CD4-positive, alpha-beta memory T cell (primary cell): ENCODE data around the gene NFIX. TPM values are rescaled to one million over a fixed set of nuclear protein-coding genes. Genes with fewer than 3 reads are reported as not detected.

Experiments used
- CTCF ChIA-PET: fragments of 350-600 bp; sonication (Branson Sonifier 250); formaldehyde crosslinking; loops from one replicate; lab custom pipeline; 2021; ENCODE audit warnings: inconsistent platforms; ENCODE audit not compliant: partially characterized antibody; lab: Charles Lee
- POLR2A ChIA-PET: fragments of 350-600 bp; sonication (Branson Sonifier 250); formaldehyde crosslinking; loops from one replicate; lab custom pipeline; 2021; ENCODE audit not compliant: partially characterized antibody; lab: Charles Lee
- DNase-seq, 5 donors: peaks; one replicate each; pipeline versions ENCODE4 v3.0.0 to v3.0.0-alpha.2; 2020 to 2022; ENCODE audit warnings: mixed read lengths in 1 of 5
- H3K27ac ChIP-seq: one replicate; pipeline ENCODE4 v1.7.0; 2013; ENCODE audit warnings: low read depth, low read length
- H3K27me3 ChIP-seq: 2 replicates; pipeline ENCODE4 v1.7.0; 2013; ENCODE audit warnings: mild to moderate bottlenecking, low read length, moderate library complexity; ENCODE audit not compliant: insufficient read depth
- H3K36me3 ChIP-seq: 2 replicates; pipeline ENCODE4 v1.7.0; 2013; ENCODE audit warnings: mild to moderate bottlenecking, low read length, moderate library complexity; ENCODE audit not compliant: insufficient read depth
- H3K4me1 ChIP-seq: 2 replicates; pipeline ENCODE4 v1.7.0; 2013; ENCODE audit warnings: mild to moderate bottlenecking, low read length, moderate library complexity; ENCODE audit not compliant: insufficient read depth
- H3K4me3 ChIP-seq, 2 donors: one replicate each; pipeline ENCODE4 v1.7.0; 2013; ENCODE audit warnings: low read length in 2 of 2, mild to moderate bottlenecking in 1 of 2
- H3K9me3 ChIP-seq, 2 donors: one replicate each; pipeline ENCODE4 v1.7.0; 2013; ENCODE audit warnings: low read length in 2 of 2, control low read depth in 1 of 2; ENCODE audit not compliant: control insufficient read depth in 1 of 2
- H3K27ac Mint-ChIP-seq, 7 donors: one replicate each; pipeline ENCODE4 v1.8.0; 2020 to 2021; ENCODE audit warnings: mixed read lengths in 7 of 7, mild to moderate bottlenecking in 6 of 7, inconsistent platforms in 3 of 7, moderate library complexity in 3 of 7
- H3K27me3 Mint-ChIP-seq, 2 donors: one replicate each; pipeline ENCODE4 v1.8.0; 2020 to 2021; ENCODE audit warnings: mixed read lengths in 2 of 2
- H3K36me3 Mint-ChIP-seq, 2 donors: one replicate each; pipeline ENCODE4 v1.8.0; 2020 to 2021; ENCODE audit warnings: mixed read lengths in 2 of 2, inconsistent platforms in 1 of 2, mild to moderate bottlenecking in 1 of 2
- H3K4me1 Mint-ChIP-seq, 4 donors: one replicate each; pipeline ENCODE4 v1.8.0; 2020 to 2021; ENCODE audit warnings: mixed read lengths in 4 of 4, mild to moderate bottlenecking in 1 of 4
- H3K4me3 Mint-ChIP-seq, 8 donors: one replicate each; pipeline ENCODE4 v1.8.0; 2020 to 2021; ENCODE audit warnings: mixed read lengths in 8 of 8, mild to moderate bottlenecking in 7 of 8, moderate library complexity in 6 of 8, inconsistent platforms in 3 of 8
- H3K9me3 Mint-ChIP-seq, 8 donors: one replicate each; pipeline ENCODE4 v1.8.0; 2020 to 2021; ENCODE audit warnings: mixed read lengths in 8 of 8, mild to moderate bottlenecking in 5 of 8, inconsistent platforms in 3 of 8, moderate library complexity in 1 of 8
- intact Hi-C: fragments of 100-400 bp; cut with micrococcal nuclease; formaldehyde crosslinking; loops from one replicate; pipeline ENCODE4 v1.15.1; 2023
- polyA plus RNA-seq, 2 donors: library from polyadenylated mRNA; unstranded; fragments of 300-500 nt; fragmentation: Illumina TruSeq; gene quantifications; one replicate each; pipeline ENCODE4 v1.2.3, GENCODE V29; 2021
- total RNA-seq, 2 experiments: library from RNA; stranded (reverse); gene quantifications; one replicate each; pipeline ENCODE4 v1.2.3, GENCODE V29; 2021

Gene NFIX
- total and polyA plus RNA-seq, 4 experiments from 2014 or later, result 0.09 to 5.4 (median 4.0) TPM; not detected in 1

DNA sequence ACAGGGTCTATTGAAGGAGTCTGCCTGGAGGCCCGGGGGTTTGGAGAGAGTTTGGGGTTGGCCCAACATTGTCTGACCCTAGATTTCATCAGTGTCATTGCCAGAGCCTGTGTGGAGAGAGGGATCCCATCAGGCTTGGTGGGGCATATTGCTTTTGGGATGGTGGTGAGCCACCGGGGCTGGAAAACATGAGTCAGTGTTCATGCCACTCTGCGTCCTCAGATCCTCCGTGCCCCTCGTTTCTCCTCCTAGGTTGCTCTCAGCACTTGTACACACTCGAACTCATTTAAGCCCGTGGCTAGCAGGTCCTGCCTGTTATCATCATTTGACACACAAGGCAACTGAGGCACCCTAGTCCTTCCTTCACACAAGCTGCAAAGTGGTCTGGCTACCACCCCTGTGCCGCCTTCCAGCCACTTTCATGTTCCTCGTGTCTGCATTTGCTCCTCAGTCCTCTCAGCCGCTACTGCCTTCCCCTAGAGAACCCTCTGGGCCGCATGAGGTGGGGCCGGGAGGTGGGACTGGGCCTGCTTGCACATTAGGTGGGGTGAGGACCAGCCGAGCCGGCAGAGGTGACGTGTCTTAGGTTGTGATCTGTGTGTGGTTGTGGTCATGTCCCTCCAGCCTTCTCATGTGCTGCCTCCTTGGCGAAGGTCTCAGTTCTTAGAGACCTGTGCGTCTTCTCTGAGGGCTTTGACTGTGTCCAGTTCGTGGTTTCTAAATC is 126.4 kb downstream of the NFIX start:
- Histone ChIP-seq H3K9me3 (no peaks in the 10 kb centered on the region), H3K27ac (no peak overlapping the region), H3K4me1 (peaks cover 51% of the 10 kb centered on the region), H3K36me3 (no peaks in the 10 kb centered on the region), H3K27me3 (no peaks in the 10 kb centered on the region), H3K4me3 (no peak overlapping the region)
- intact Hi-C loops, result no loop called here
- H3K9me3 Mint-ChIP-seq, result peaks cover 0 to 2% (median 0%) of the 10 kb centered on the region in 8 donors
- H3K4me3 Mint-ChIP-seq, result peak overlapping the region in 3 of 8 donors; percentile 6 to 59 (median 21)
- CTCF ChIA-PET, result interaction anchor here (1.5 kb wide), 1 partner anchor 156 kb away, joined by 4 read pairs; no protein-coding TSS in a partner anchor
- H3K27ac Mint-ChIP-seq, result peak overlapping the region in 5 of 7 donors; percentile 39 to 61 (median 57)
- peaks cover 17 to 53% (median 36%) of the 10 kb centered on the region in 4 donors for H3K4me1 Mint-ChIP-seq
- DNase-seq, result no peak
- H3K27me3 Mint-ChIP-seq, result no peaks in the 10 kb centered on the region
- POLR2A ChIA-PET, result interaction anchor here (0.7 to 7.2 kb wide), 2 partner anchors 30 to 168 kb away, joined by 3 to 132 read pairs; partner anchors contain the start of genes IER2 and STX10
- H3K36me3 Mint-ChIP-seq, result peaks cover 0 to 21% of the 10 kb centered on the region in 2 donors

- POLR2A ChIA-PET, result interaction anchor here (1.2 kb wide), 1 partner anchor 26 kb away, joined by 3 read pairs; no protein-coding TSS in a partner anchor
- no peak for DNase-seq
- Histone ChIP-seq H3K27me3 (no peaks in the 10 kb centered on the region), H3K4me3 (no peak overlapping the region), H3K27ac (no peak overlapping the region), H3K9me3 (no peaks in the 10 kb centered on the region), H3K4me1 (peaks cover 44% of the 10 kb centered on the region), H3K36me3 (no peaks in the 10 kb centered on the region)
- Mint-ChIP-seq H3K27ac (peak overlapping the region in 5 of 7 donors; percentile 39 to 71 (median 60)), H3K9me3 (peaks cover 0 to 2% (median 0%) of the 10 kb centered on the region in 8 donors), H3K36me3 (peaks cover 0 to 17% of the 10 kb centered on the region in 2 donors), H3K4me1 (peaks cover 17 to 49% (median 33%) of the 10 kb centered on the region in 4 donors), H3K27me3 (no peaks in the 10 kb centered on the region), H3K4me3 (peak overlapping the region in 3 of 8 donors; percentile 6 to 59 (median 42))
- intact Hi-C loops, result no loop called here
- CTCF ChIA-PET, result interaction anchor here (0.7 kb wide), 1 partner anchor 27 kb away, joined by 3 read pairs; no protein-coding TSS in a partner anchor
Measured at GRCh38 chr19:13122275-13122878, 127.1 kb downstream of the NFIX start.

GRCh38 chr19:13122980-13123957 is 128.0 kb downstream of the NFIX start:
- ChIA-PET CTCF (interaction anchor here (0.7 to 1.2 kb wide), 2 partner anchors 19 to 26 kb away, joined by 3 read pairs; no protein-coding TSS in a partner anchor), POLR2A (interaction anchor here (0.6 to 1.5 kb wide), 3 partner anchors 9 to 26 kb away, joined by 3 read pairs; no protein-coding TSS in a partner anchor)
- Mint-ChIP-seq H3K4me3 (no peak overlapping the region), H3K27me3 (no peaks in the 10 kb centered on the region), H3K4me1 (peaks cover 20 to 49% (median 34%) of the 10 kb centered on the region in 4 donors), H3K27ac (peak overlapping the region in 4 of 7 donors; percentile 17 to 71 (median 42)), H3K9me3 (no peaks in the 10 kb centered on the region), H3K36me3 (peaks cover 0 to 14% of the 10 kb centered on the region in 2 donors)
- intact Hi-C loops, result no loop called here
- DNase-seq, result no peak
- H3K4me3 ChIP-seq, result no peak overlapping the region
- no peaks in the 10 kb centered on the region for H3K9me3 ChIP-seq
- no peak overlapping the region for H3K27ac ChIP-seq
- peaks cover 43% of the 10 kb centered on the region for H3K4me1 ChIP-seq
- H3K27me3 ChIP-seq, result no peaks in the 10 kb centered on the region
- no peaks in the 10 kb centered on the region for H3K36me3 ChIP-seq

DNA sequence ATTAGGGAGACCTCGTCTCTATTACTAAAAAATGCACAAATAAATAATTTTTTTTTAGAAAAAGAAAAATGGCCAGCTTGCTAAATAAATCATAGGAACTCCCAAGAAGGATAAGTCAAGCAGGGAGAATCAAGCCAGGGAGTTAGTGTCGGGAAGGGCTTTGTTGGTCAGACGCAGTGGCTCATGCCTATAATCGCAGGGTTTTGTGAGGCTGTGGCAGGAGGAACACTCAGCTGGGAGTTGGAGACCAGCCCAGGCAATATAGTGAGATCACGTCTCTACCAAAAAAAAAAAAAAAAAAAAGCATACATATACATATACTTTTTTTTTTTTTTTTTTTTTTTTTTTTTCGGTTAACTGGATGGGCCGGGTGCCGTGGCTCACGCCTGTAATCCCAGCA is 131.8 kb downstream of the NFIX start:
- H3K9me3 Mint-ChIP-seq, result no peaks in the 10 kb centered on the region
- H3K27me3 ChIP-seq, result no peaks in the 10 kb centered on the region
- H3K27me3 Mint-ChIP-seq, result no peaks in the 10 kb centered on the region
- H3K36me3 ChIP-seq, result no peaks in the 10 kb centered on the region
- ChIA-PET CTCF (interaction anchor here (1.1 kb wide), 1 partner anchor 150 kb away, joined by 4 read pairs; no protein-coding TSS in a partner anchor), POLR2A (no interaction called here)
- H3K4me3 ChIP-seq, result no peak overlapping the region
- H3K36me3 Mint-ChIP-seq, result peaks cover 0 to 13% of the 10 kb centered on the region in 2 donors
- H3K4me1 Mint-ChIP-seq, result peaks cover 19 to 36% (median 23%) of the 10 kb centered on the region in 4 donors
- no peaks in the 10 kb centered on the region for H3K9me3 ChIP-seq
- no peak overlapping the region for H3K27ac ChIP-seq
- intact Hi-C loops, result no loop called here
- H3K4me3 Mint-ChIP-seq, result no peak overlapping the region
- peaks cover 23% of the 10 kb centered on the region for H3K4me1 ChIP-seq
- no peak overlapping the region for H3K27ac Mint-ChIP-seq
- no peak for DNase-seq

- no peaks in the 10 kb centered on the region for H3K9me3 Mint-ChIP-seq
- H3K4me1 Mint-ChIP-seq, result peaks cover 22 to 36% (median 26%) of the 10 kb centered on the region in 4 donors
- no peak overlapping the region for H3K27ac ChIP-seq
- CTCF ChIA-PET, result interaction anchor here (0.6 to 1.2 kb wide), 6 partner anchors 16 to 330 kb away, joined by 3 to 4 read pairs (median 3); no protein-coding TSS in a partner anchor
- H3K9me3 ChIP-seq, result no peaks in the 10 kb centered on the region
- POLR2A ChIA-PET, result interaction anchor here (0.7 kb wide), 1 partner anchor 12 kb away, joined by 3 read pairs; no protein-coding TSS in a partner anchor
- peak overlapping the region in 2 of 7 donors; percentile 13 to 66 for H3K27ac Mint-ChIP-seq
- H3K27me3 ChIP-seq, result no peaks in the 10 kb centered on the region
- intact Hi-C loops, result no loop called here
- no peak overlapping the region for H3K4me3 Mint-ChIP-seq
- H3K27me3 Mint-ChIP-seq, result no peaks in the 10 kb centered on the region
- no peak for DNase-seq
- H3K36me3 ChIP-seq, result no peaks in the 10 kb centered on the region
- H3K4me1 ChIP-seq, result peaks cover 26% of the 10 kb centered on the region
- peaks cover 0 to 12% of the 10 kb centered on the region in 2 donors for H3K36me3 Mint-ChIP-seq
- no peak overlapping the region for H3K4me3 ChIP-seq
Measured at GRCh38 chr19:13127811-13128575, 132.7 kb downstream of the NFIX start.

- Mint-ChIP-seq H3K4me3 (no peak overlapping the region), H3K36me3 (peaks cover 0 to 12% of the 10 kb centered on the region in 2 donors), H3K27ac (peak overlapping the region in 3 of 7 donors; percentile 25 to 36 (median 35)), H3K27me3 (no peaks in the 10 kb centered on the region), H3K9me3 (no peaks in the 10 kb centered on the region), H3K4me1 (peaks cover 26 to 41% (median 30%) of the 10 kb centered on the region in 4 donors)
- H3K36me3 ChIP-seq, result no peaks in the 10 kb centered on the region
- ChIA-PET CTCF (interaction anchor here (0.7 to 1.2 kb wide), 4 partner anchors 15 to 163 kb away, joined by 3 to 4 read pairs (median 3); no protein-coding TSS in a partner anchor), POLR2A (interaction anchor here (0.9 kb wide), 1 partner anchor 24 kb away, joined by 3 read pairs; no protein-coding TSS in a partner anchor)
- no peak for DNase-seq
- intact Hi-C loops, result no loop called here
- no peaks in the 10 kb centered on the region for H3K27me3 ChIP-seq
- H3K4me3 ChIP-seq, result no peak overlapping the region
- no peaks in the 10 kb centered on the region for H3K9me3 ChIP-seq
- H3K27ac ChIP-seq, result no peak overlapping the region
- peaks cover 32% of the 10 kb centered on the region for H3K4me1 ChIP-seq
Measured at GRCh38 chr19:13128583-13128982, 133.3 kb downstream of the NFIX start.
